Measurements from ENCODE around the gene MYOZ1. TPM values are rescaled to one million over a fixed set of nuclear protein-coding genes. Genes with fewer than 3 reads are reported as not detected.

Gene MYOZ1
- polyA plus RNA-seq, 4 donors, result 4.7 to 6.1 (median 5.7) TPM

GRCh38 chr10:73601486-73601921 lies 39.8 kb downstream of the MYOZ1 start:
- DNase-seq (ENCODE audit: low read depth in 4 of 4, low spot score in 2 of 4), result no peak

GRCh38 chr10:73597346-73597745 lies 43.9 kb downstream of the MYOZ1 start:
- no peak for DNase-seq (ENCODE audit: low read depth in 4 of 4, low spot score in 2 of 4)

GRCh38 chr10:73593812-73594211 lies 47.5 kb downstream of the MYOZ1 start:
- DNase-seq (ENCODE audit: low read depth in 4 of 4, low spot score in 2 of 4), result no peak

- DNase-seq (ENCODE audit: low read depth in 4 of 4, low spot score in 2 of 4), result no peak
Measured at GRCh38 chr10:73593110-73593509, 48.2 kb downstream of the MYOZ1 start.

GRCh38 chr10:73591935-73592699 lies 49.2 kb downstream of the MYOZ1 start:
- DNase-seq (ENCODE audit: low read depth in 4 of 4, low spot score in 2 of 4), result peak in 2 of 4 donors; percentile 71 to 80

GRCh38 chr10:73590881-73591799 lies 50.1 kb downstream of the MYOZ1 start, which contains the start of gene USP54:
USP54 (minus strand) TSS chr10:73591342; CDS start chr10:73575658, 15,684 bp downstream.
- DNase-seq (ENCODE audit: low read depth in 4 of 4, low spot score in 2 of 4), result peak in 1 of 4 donors; percentile 35

GRCh38 chr10:73589563-73590126 lies 51.6 kb downstream of the MYOZ1 start:
- no peak for DNase-seq (ENCODE audit: low read depth in 4 of 4, low spot score in 2 of 4)

- DNase-seq (ENCODE audit: low read depth in 4 of 4, low spot score in 2 of 4), result no peak
Measured at GRCh38 chr10:73588656-73589055, 52.6 kb downstream of the MYOZ1 start.

- peak in 2 of 4 donors; percentile 47 to 50 for DNase-seq (ENCODE audit: low read depth in 4 of 4, low spot score in 2 of 4)
Measured at GRCh38 chr10:73586583-73586984, 54.7 kb downstream of the MYOZ1 start.

- DNase-seq (ENCODE audit: low read depth in 4 of 4, low spot score in 2 of 4), result no peak
Measured at GRCh38 chr10:73585327-73585726, 55.9 kb downstream of the MYOZ1 start.

GRCh38 chr10:73584737-73585136 lies 56.5 kb downstream of the MYOZ1 start:
- no peak for DNase-seq (ENCODE audit: low read depth in 4 of 4, low spot score in 2 of 4)

GRCh38 chr10:73581918-73582317 lies 59.4 kb downstream of the MYOZ1 start:
- DNase-seq (ENCODE audit: low read depth in 4 of 4, low spot score in 2 of 4), result no peak

Other genes starting within 250 kb of the MYOZ1 start
- gene ANXA7, start 227.4 kb downstream of the MYOZ1 start, polyA plus RNA-seq (ENCODE audit: insufficient read length in 4 of 4), result 10 to 100 TPM; 81.2 to 99.3 (median 88.2) TPM
- 1 to 10 TPM; 1.2 to 6.3 (median 3.2) TPM for gene MSS51, start 207.9 kb downstream of the MYOZ1 start, polyA plus RNA-seq (ENCODE audit: insufficient read length in 4 of 4)
- 10 to 100 TPM; 60.2 to 72.0 (median 66.9) TPM for gene PPP3CB, start 145.4 kb downstream of the MYOZ1 start, polyA plus RNA-seq (ENCODE audit: insufficient read length in 4 of 4)
- 10 to 100 TPM; 26.6 to 44.7 (median 40.2) TPM for gene USP54, start 50.1 kb downstream of the MYOZ1 start, polyA plus RNA-seq (ENCODE audit: insufficient read length in 4 of 4)
- gene SYNPO2L, start 14.6 kb upstream of the MYOZ1 start, polyA plus RNA-seq (ENCODE audit: insufficient read length in 4 of 4), result 1 to 10 TPM in 1 of 4 donors, under 1 TPM in 3; 0.27 to 1.2 (median 0.52) TPM
- 10 to 100 TPM in 2 of 4 donors, 1 to 10 TPM in 2; 8.1 to 37.7 (median 18.6) TPM for gene AGAP5, start 56.6 kb upstream of the MYOZ1 start, polyA plus RNA-seq (ENCODE audit: insufficient read length in 4 of 4)
- 10 to 100 TPM; 62.9 to 74.1 (median 66.2) TPM for gene SEC24C, start 102.9 kb upstream of the MYOZ1 start, polyA plus RNA-seq (ENCODE audit: insufficient read length in 4 of 4)
- gene CHCHD1, start 140.6 kb upstream of the MYOZ1 start, polyA plus RNA-seq (ENCODE audit: insufficient read length in 4 of 4), result 10 to 100 TPM; 49.6 to 64.2 (median 50.3) TPM
- 100 to 1,000 TPM in 2 of 4 donors, 10 to 100 TPM in 2; 86.4 to 156 (median 101) TPM for gene ZSWIM8, start 144.1 kb upstream of the MYOZ1 start, polyA plus RNA-seq (ENCODE audit: insufficient read length in 4 of 4)
- 10 to 100 TPM; 26.0 to 41.5 (median 33.3) TPM for gene NDST2, start 170.1 kb upstream of the MYOZ1 start, polyA plus RNA-seq (ENCODE audit: insufficient read length in 4 of 4)
- 10 to 100 TPM; 19.9 to 34.8 (median 26.9) TPM for gene CAMK2G, start 233.1 kb upstream of the MYOZ1 start, polyA plus RNA-seq (ENCODE audit: insufficient read length in 4 of 4)